ENCODE results near the gene TOGARAM2. TPM values are rescaled to one million over a fixed set of nuclear protein-coding genes. Genes with fewer than 3 reads are reported as not detected.

The TOGARAM2 gene
- total and polyA plus RNA-seq, 2 of the 8 experiments (the other 6 are each of a cell fraction or from before 2014, with no cell fraction given) = 0.42 to 1.4 TPM

DNA sequence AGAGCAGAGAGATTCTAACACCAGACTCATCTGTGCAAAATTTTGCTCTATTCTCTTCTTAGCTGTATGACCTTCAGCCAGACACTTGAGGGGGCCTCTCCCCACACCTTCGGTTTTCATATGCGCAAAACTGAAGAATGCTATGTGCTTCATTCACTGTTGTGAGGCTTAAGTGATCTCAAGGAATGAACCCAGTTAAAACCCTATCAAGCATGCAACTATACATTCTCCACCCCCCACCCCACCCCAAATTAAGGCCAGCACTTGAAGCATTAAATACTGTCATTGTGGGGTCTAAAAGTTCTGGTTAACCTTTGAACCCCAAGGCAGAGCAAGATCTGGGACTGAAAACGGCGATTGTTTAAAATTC is 83.2 kb downstream of the TOGARAM2 start (continued):
- TF ChIP-seq, protein P1, sequence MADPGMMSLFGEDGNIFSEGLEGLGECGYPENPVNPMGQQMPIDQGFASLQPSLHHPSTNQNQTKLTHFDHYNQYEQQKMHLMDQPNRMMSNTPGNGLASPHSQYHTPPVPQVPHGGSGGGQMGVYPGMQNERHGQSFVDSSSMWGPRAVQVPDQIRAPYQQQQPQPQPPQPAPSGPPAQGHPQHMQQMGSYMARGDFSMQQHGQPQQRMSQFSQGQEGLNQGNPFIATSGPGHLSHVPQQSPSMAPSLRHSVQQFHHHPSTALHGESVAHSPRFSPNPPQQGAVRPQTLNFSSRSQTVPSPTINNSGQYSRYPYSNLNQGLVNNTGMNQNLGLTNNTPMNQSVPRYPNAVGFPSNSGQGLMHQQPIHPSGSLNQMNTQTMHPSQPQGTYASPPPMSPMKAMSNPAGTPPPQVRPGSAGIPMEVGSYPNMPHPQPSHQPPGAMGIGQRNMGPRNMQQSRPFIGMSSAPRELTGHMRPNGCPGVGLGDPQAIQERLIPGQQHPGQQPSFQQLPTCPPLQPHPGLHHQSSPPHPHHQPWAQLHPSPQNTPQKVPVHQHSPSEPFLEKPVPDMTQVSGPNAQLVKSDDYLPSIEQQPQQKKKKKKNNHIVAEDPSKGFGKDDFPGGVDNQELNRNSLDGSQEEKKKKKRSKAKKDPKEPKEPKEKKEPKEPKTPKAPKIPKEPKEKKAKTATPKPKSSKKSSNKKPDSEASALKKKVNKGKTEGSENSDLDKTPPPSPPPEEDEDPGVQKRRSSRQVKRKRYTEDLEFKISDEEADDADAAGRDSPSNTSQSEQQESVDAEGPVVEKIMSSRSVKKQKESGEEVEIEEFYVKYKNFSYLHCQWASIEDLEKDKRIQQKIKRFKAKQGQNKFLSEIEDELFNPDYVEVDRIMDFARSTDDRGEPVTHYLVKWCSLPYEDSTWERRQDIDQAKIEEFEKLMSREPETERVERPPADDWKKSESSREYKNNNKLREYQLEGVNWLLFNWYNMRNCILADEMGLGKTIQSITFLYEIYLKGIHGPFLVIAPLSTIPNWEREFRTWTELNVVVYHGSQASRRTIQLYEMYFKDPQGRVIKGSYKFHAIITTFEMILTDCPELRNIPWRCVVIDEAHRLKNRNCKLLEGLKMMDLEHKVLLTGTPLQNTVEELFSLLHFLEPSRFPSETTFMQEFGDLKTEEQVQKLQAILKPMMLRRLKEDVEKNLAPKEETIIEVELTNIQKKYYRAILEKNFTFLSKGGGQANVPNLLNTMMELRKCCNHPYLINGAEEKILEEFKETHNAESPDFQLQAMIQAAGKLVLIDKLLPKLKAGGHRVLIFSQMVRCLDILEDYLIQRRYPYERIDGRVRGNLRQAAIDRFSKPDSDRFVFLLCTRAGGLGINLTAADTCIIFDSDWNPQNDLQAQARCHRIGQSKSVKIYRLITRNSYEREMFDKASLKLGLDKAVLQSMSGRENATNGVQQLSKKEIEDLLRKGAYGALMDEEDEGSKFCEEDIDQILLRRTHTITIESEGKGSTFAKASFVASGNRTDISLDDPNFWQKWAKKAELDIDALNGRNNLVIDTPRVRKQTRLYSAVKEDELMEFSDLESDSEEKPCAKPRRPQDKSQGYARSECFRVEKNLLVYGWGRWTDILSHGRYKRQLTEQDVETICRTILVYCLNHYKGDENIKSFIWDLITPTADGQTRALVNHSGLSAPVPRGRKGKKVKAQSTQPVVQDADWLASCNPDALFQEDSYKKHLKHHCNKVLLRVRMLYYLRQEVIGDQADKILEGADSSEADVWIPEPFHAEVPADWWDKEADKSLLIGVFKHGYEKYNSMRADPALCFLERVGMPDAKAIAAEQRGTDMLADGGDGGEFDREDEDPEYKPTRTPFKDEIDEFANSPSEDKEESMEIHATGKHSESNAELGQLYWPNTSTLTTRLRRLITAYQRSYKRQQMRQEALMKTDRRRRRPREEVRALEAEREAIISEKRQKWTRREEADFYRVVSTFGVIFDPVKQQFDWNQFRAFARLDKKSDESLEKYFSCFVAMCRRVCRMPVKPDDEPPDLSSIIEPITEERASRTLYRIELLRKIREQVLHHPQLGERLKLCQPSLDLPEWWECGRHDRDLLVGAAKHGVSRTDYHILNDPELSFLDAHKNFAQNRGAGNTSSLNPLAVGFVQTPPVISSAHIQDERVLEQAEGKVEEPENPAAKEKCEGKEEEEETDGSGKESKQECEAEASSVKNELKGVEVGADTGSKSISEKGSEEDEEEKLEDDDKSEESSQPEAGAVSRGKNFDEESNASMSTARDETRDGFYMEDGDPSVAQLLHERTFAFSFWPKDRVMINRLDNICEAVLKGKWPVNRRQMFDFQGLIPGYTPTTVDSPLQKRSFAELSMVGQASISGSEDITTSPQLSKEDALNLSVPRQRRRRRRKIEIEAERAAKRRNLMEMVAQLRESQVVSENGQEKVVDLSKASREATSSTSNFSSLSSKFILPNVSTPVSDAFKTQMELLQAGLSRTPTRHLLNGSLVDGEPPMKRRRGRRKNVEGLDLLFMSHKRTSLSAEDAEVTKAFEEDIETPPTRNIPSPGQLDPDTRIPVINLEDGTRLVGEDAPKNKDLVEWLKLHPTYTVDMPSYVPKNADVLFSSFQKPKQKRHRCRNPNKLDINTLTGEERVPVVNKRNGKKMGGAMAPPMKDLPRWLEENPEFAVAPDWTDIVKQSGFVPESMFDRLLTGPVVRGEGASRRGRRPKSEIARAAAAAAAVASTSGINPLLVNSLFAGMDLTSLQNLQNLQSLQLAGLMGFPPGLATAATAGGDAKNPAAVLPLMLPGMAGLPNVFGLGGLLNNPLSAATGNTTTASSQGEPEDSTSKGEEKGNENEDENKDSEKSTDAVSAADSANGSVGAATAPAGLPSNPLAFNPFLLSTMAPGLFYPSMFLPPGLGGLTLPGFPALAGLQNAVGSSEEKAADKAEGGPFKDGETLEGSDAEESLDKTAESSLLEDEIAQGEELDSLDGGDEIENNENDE (IDR thresholded peaks at IDR 0.05; ENCODE audit: insufficient replicate concordance, low read length) = no peak
- TF ChIP-seq SIRT6 (IDR thresholded peaks at IDR 0.05; ENCODE audit: low read length) (no peak), TEAD4 (IDR thresholded peaks at IDR 0.05; ENCODE audit: low read depth, low read length) (no peak), CBX5 (IDR thresholded peaks at IDR 0.05; ENCODE audit: low read depth, low read length) (no peak), BCL11A (IDR thresholded peaks at IDR 0.05; ENCODE audit: low read depth in 2 of 2, low read length in 2 of 2) (no peak), POU5F1 (IDR thresholded peaks at IDR 0.05; ENCODE audit: low read depth, low read length) (no peak), TBP (IDR thresholded peaks at IDR 0.05; ENCODE audit: low read depth, low read length) (no peak)

Measured in H1 (cell line).